IMR-90 (cell line): ENCODE results near the gene MYO5A. TPM values are rescaled to one million over a fixed set of nuclear protein-coding genes. Genes with fewer than 3 reads are reported as not detected.

ENCODE experiments used
- ATAC-seq: fragments of 200-7000 bp; cut with Tn5 transposase; 2 replicates; pipeline ENCODE4 v1.9.1; 2020; ENCODE audit warnings: low read depth, mild to moderate bottlenecking, moderate library complexity
- BruUV-seq: library from RNA; stranded (reverse); fragments of 400-500 nt; replicated peaks from 2 replicates; lab custom pipeline; 2021; lab: Mats Ljungman, UMichigan
- CTCF ChIA-PET: fragments of 300-600 bp; formaldehyde crosslinking; extraction: SDS; loops from one replicate; lab custom pipeline; 2021; ENCODE audit warnings: antibody characterized with exemption; lab: Yijun Ruan, JAX
- POLR2A ChIA-PET: fragments of 300-600 bp; sonication (Branson Sonifier 250); formaldehyde crosslinking; loops from one replicate; lab custom pipeline; 2022; ENCODE audit warnings: antibody characterized with exemption; ENCODE audit not compliant: unreplicated experiment; lab: Charles Lee
- DNase-seq: peaks from one replicate; pipeline ENCODE4 v3.0.0; 2013
- H2AFZ ChIP-seq: replicated peaks from 2 replicates; pipeline ENCODE3; 2013; ENCODE audit warnings: low read length, mild to moderate bottlenecking; ENCODE audit not compliant: poor library complexity
- H2AK5ac ChIP-seq: 2 replicates; pipeline ENCODE4 v1.6.1; 2013; ENCODE audit warnings: low read depth, low read length, inconsistent platforms
- H2AK9ac ChIP-seq: replicated peaks from 2 replicates; pipeline ENCODE3; 2013; ENCODE audit warnings: mild to moderate bottlenecking, low read depth, low read length, moderate library complexity; ENCODE audit not compliant: poor library complexity
- H2BK120ac ChIP-seq: 2 replicates; pipeline ENCODE4 v1.6.1; 2013; ENCODE audit warnings: low read depth, low read length, inconsistent platforms
- H2BK15ac ChIP-seq: 3 replicates; pipeline ENCODE4 v1.6.1; 2013; ENCODE audit warnings: low read depth, low read length, inconsistent platforms
- H2BK20ac ChIP-seq: 2 replicates; pipeline ENCODE4 v1.6.1; 2013; ENCODE audit warnings: low read depth, mild to moderate bottlenecking, inconsistent platforms, low read length, moderate library complexity
- H2BK5ac ChIP-seq: 2 replicates; pipeline ENCODE4 v1.6.1; 2013; ENCODE audit warnings: mild to moderate bottlenecking, low read depth, low read length, inconsistent platforms; ENCODE audit not compliant: poor library complexity, severe bottlenecking
- H3K14ac ChIP-seq: replicated peaks from 2 replicates; pipeline ENCODE4 v1.6.1; 2013; ENCODE audit warnings: low read depth, low read length, inconsistent platforms
- H3K18ac ChIP-seq: 2 replicates; pipeline ENCODE4 v1.6.1; 2013; ENCODE audit warnings: low read depth, low read length, control low read depth
- H3K23ac ChIP-seq: 2 replicates; pipeline ENCODE4 v1.6.1; 2013; ENCODE audit warnings: low read depth, low read length, inconsistent platforms
- H3K27ac ChIP-seq: 2 replicates; pipeline ENCODE4 v1.5.1; 2013; ENCODE audit warnings: mild to moderate bottlenecking, control low read depth, low read length; ENCODE audit not compliant: insufficient read depth
- H3K27me3 ChIP-seq: 2 replicates; pipeline ENCODE4 v1.6.1; 2013; ENCODE audit warnings: low read length; ENCODE audit not compliant: control insufficient read depth, insufficient read depth
- H3K36me3 ChIP-seq: 2 replicates; pipeline ENCODE4 v1.6.1; 2013; ENCODE audit warnings: low read length, mixed read lengths; ENCODE audit not compliant: control insufficient read depth, insufficient read depth
- H3K4ac ChIP-seq: 2 replicates; pipeline ENCODE4 v1.6.1; 2013; ENCODE audit warnings: low read depth, low read length, inconsistent platforms
- H3K4me1 ChIP-seq: 2 replicates; pipeline ENCODE4 v1.6.1; 2013; ENCODE audit warnings: low read length, mixed read lengths; ENCODE audit not compliant: control insufficient read depth, insufficient read depth
- H3K4me2 ChIP-seq: 2 replicates; pipeline ENCODE4 v1.6.1; 2013; ENCODE audit warnings: low read depth, mild to moderate bottlenecking, control low read depth, low read length, moderate library complexity
- H3K4me3 ChIP-seq: 2 replicates; pipeline ENCODE4 v1.5.1; 2013; ENCODE audit warnings: low read depth, mild to moderate bottlenecking, control low read depth, low read length, moderate library complexity; ENCODE audit not compliant: insufficient read depth
- H3K56ac ChIP-seq: 2 replicates; pipeline ENCODE4 v1.6.1; 2013; ENCODE audit warnings: low read length, inconsistent platforms; ENCODE audit not compliant: insufficient read depth; ENCODE audit errors: extremely low read depth
- H3K79me1 ChIP-seq, 2 experiments: 2 replicates each; pipeline ENCODE4 v1.6.1; 2013; ENCODE audit warnings: low read length in 2 of 2, inconsistent platforms in 1 of 2, low read depth in 1 of 2
- H3K9ac ChIP-seq: 2 replicates; pipeline ENCODE4 v1.6.1; 2013; ENCODE audit warnings: low read depth, low read length, control low read depth
- H3K9me1 ChIP-seq: 2 replicates; pipeline ENCODE4 v1.6.1; 2013; ENCODE audit warnings: low read length, inconsistent platforms; ENCODE audit not compliant: insufficient read depth
- H3K9me3 ChIP-seq: 2 replicates; pipeline ENCODE4 v1.6.1; 2013; ENCODE audit warnings: low read length; ENCODE audit not compliant: control insufficient read depth, insufficient read depth
- H4K20me1 ChIP-seq: 2 replicates; pipeline ENCODE4 v1.6.1; 2013; ENCODE audit warnings: low read length, inconsistent platforms; ENCODE audit not compliant: insufficient read depth
- H4K5ac ChIP-seq: 2 replicates; pipeline ENCODE4 v1.6.1; 2013; ENCODE audit warnings: mild to moderate bottlenecking, low read depth, low read length, control low read depth
- H4K8ac ChIP-seq, 2 experiments: 2 replicates each; pipeline ENCODE4 v1.6.1; 2013; ENCODE audit warnings: low read depth in 2 of 2, low read length in 2 of 2, control low read depth in 1 of 2, inconsistent platforms in 1 of 2
- H4K91ac ChIP-seq: 2 replicates; pipeline ENCODE4 v1.6.1; 2013; ENCODE audit warnings: low read depth, low read length, inconsistent platforms; ENCODE audit not compliant: insufficient read depth
- CEBPB ChIP-seq: IDR thresholded peaks from 2 replicates; pipeline ENCODE4 v1.6.1; 2012; ENCODE audit warnings: low read depth, low read length, improper control_type of control experiment
- MAFK ChIP-seq: IDR thresholded peaks from 2 replicates; pipeline ENCODE4 v1.6.1; 2012; ENCODE audit warnings: low read depth, low read length, improper control_type of control experiment
- MAZ ChIP-seq: IDR thresholded peaks from 2 replicates; pipeline ENCODE4 v1.6.1; 2012; ENCODE audit warnings: low read depth, mild to moderate bottlenecking, low read length, improper control_type of control experiment, moderate library complexity, borderline replicate concordance
- NFE2L2 ChIP-seq: fragments of 150-350 bp; IDR thresholded peaks from 2 replicates; pipeline ENCODE4 v1.6.1; 2016; ENCODE audit warnings: low read depth, mild to moderate bottlenecking, low read length
- RAD21 ChIP-seq: IDR thresholded peaks from 2 replicates; pipeline ENCODE4 v1.6.1; 2012; ENCODE audit warnings: low read length, improper control_type of control experiment
- WGBS, 2 experiments: methylation state at CpG; one replicate each; pipeline versions ENCODE4 v1.1.5 to v1.1.7; 2013; ENCODE audit warnings: missing lambda C conversion rate in 2 of 2; ENCODE audit not compliant: insufficient read length in 1 of 2; ENCODE audit errors: extremely low coverage in 2 of 2; 5-methylcytosine and 5-hydroxymethylcytosine counted together
- dilution Hi-C: fragments of 300-500 bp; cut with HindIII; formaldehyde crosslinking; loops from one replicate; pipeline ENCODE4 v1.14.3; 2018; ENCODE audit warnings: low sequenced_read_pairs; ENCODE audit not compliant: unreplicated experiment
- in situ Hi-C: fragments of 300-500 bp; cut with MboI; formaldehyde crosslinking; loops from 3 replicates; pipeline ENCODE4 v1.14.3; 2019; ENCODE audit warnings: low sequenced_read_pairs, inconsistent platforms, mixed read lengths
- intact Hi-C: fragments of 100-400 bp; cut with micrococcal nuclease; formaldehyde crosslinking; loops from 2 replicates; pipeline ENCODE4 v1.10.0; 2022
- polyA plus RNA-seq, 3 experiments: library from polyadenylated mRNA; depleted of rRNA; stranded (reverse); fragments of >200 nt; gene quantifications; 2 replicates each; pipeline ENCODE4 v1.2.3, GENCODE V29; 2012; ENCODE audit warnings: low replicate concordance in 1 of 3
- total RNA-seq: library from RNA; depleted of rRNA; stranded (reverse); fragments of >200 nt; gene quantifications from 2 replicates; pipeline ENCODE4 v1.2.3, GENCODE V29; 2012
- TF ChIP-seq, protein P1 (sequence below): conservative IDR thresholded peaks from 2 replicates; pipeline ENCODE4 v1.5.1; 2012; ENCODE audit warnings: mild to moderate bottlenecking, low read depth, low read length, improper control_type of control experiment

Gene MYO5A
- total and polyA plus RNA-seq, 2 of the 4 experiments (the other 2 are of a cell fraction) = 19.4 to 69.2 TPM

DNA sequence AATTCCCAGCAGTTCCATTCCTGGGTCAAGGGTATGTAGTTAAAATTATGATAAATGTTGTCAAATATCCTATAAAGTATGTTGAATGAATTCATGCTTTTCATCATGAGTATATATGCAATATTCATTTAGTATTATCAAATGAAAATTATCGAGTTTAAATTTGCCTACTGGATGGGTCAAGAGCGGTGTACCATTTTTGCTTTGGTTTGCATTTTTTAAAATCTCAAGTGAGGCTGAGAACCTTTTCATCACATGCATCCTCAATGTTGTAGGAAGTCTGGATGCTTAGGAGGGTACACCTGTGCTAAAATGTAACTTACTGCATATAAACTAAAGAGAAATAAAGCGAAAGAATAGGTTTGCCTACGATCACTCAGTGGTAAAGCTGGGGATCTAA is 137.6 kb downstream of the MYO5A start:
- Histone ChIP-seq H2BK15ac (no peak overlapping the region), H3K36me3 (peaks cover 4% of the 10 kb centered on the region; the same call in 1 of the 2 replicates), H3K18ac (no peak overlapping the region), H2AK9ac (no peak overlapping the region), H3K9me1 (0 out of 2 replicates have a peak, but pooled peaks cover 5% of the 10 kb centered on the region), H4K8ac (no peak overlapping the region), H3K4ac (no peak overlapping the region), H2BK120ac (no peak overlapping the region), H3K9me3 (no peaks in the 10 kb centered on the region), H2BK20ac (no peak overlapping the region), H3K27ac (no peak overlapping the region), H3K56ac (no peak overlapping the region), H4K5ac (no peak overlapping the region), H3K9ac (no peak overlapping the region), H3K4me2 (no peak overlapping the region), H3K79me1 (0 out of 4 replicates have a peak, but pooled peaks cover 0 to 4% of the 10 kb centered on the region in 2 experiments), H4K91ac (no peak overlapping the region), H2AFZ (no peak overlapping the region), H3K27me3 (no peaks in the 10 kb centered on the region), H4K20me1 (no peaks in the 10 kb centered on the region), H3K23ac (no peak overlapping the region), H2BK5ac (no peak overlapping the region), H3K4me1 (no peaks in the 10 kb centered on the region; the same call in 1 of the 2 replicates), H3K14ac (no peak overlapping the region), H2AK5ac (no peak overlapping the region), H3K4me3 (no peak overlapping the region)
- in situ Hi-C loops (no loop called here), dilution Hi-C loops (no loop called here), intact Hi-C loops (no loop called here)
- WGBS, 2 experiments = no CpG with 5 or more reads among the region's 4 CpGs
- BruUV-seq = no TSS peak
- ChIA-PET POLR2A (no interaction called here), CTCF (interaction anchor here (1.4 kb wide), 1 partner anchor 23 kb away, joined by 3 read pairs; no protein-coding TSS in a partner anchor)
- ATAC-seq (no peak), DNase-seq (no peak)
- TF ChIP-seq NFE2L2 (no peak), RAD21 (no peak), MAZ (no peak), MAFK (peak; percentile 57), CEBPB (no peak)
- TF ChIP-seq, protein P1, sequence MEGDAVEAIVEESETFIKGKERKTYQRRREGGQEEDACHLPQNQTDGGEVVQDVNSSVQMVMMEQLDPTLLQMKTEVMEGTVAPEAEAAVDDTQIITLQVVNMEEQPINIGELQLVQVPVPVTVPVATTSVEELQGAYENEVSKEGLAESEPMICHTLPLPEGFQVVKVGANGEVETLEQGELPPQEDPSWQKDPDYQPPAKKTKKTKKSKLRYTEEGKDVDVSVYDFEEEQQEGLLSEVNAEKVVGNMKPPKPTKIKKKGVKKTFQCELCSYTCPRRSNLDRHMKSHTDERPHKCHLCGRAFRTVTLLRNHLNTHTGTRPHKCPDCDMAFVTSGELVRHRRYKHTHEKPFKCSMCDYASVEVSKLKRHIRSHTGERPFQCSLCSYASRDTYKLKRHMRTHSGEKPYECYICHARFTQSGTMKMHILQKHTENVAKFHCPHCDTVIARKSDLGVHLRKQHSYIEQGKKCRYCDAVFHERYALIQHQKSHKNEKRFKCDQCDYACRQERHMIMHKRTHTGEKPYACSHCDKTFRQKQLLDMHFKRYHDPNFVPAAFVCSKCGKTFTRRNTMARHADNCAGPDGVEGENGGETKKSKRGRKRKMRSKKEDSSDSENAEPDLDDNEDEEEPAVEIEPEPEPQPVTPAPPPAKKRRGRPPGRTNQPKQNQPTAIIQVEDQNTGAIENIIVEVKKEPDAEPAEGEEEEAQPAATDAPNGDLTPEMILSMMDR = no peak
